PC-3 (cell line): Measurements from ENCODE around the gene POU2F1. TPM values are rescaled to one million over a fixed set of nuclear protein-coding genes. Genes with fewer than 3 reads are reported as not detected.

Source experiments
- ATAC-seq: fragments of 200-7000 bp; cut with Tn5 transposase; 2 replicates; pipeline ENCODE4 v1.9.1; 2020; ENCODE audit warnings: mild to moderate bottlenecking, moderate library complexity
- BruUV-seq: library from RNA; stranded (reverse); fragments of 400-500 nt; replicated peaks from 2 replicates; lab custom pipeline; 2021; lab: Mats Ljungman, UMichigan
- CTCF ChIA-PET: fragments of 300-600 bp; sonication (Branson Sonifier 250); formaldehyde crosslinking; loops from one replicate; lab custom pipeline; 2022; ENCODE audit warnings: antibody characterized with exemption; lab: Charles Lee
- POLR2A ChIA-PET: fragments of 300-600 bp; sonication (Branson Sonifier 250); formaldehyde crosslinking; loops from one replicate; lab custom pipeline; 2022; ENCODE audit warnings: antibody characterized with exemption; ENCODE audit not compliant: unreplicated experiment; lab: Charles Lee
- DNase-seq: peaks from one replicate; pipeline ENCODE4 v3.0.0-alpha.2; 2015
- H2AFZ ChIP-seq: fragments of 300-600 bp; sonication (generic); 2 replicates; pipeline ENCODE4 v1.6.0; 2016; ENCODE audit warnings: antibody characterized with exemption, low read length
- H3F3A ChIP-seq: fragments of 300-600 bp; sonication (generic); one replicate; pipeline ENCODE4 v1.6.0; 2017; ENCODE audit warnings: antibody characterized with exemption, low read length, control low read depth, mild to moderate bottlenecking; ENCODE audit not compliant: unreplicated experiment
- H3K27ac ChIP-seq: fragments of 300-600 bp; sonication (generic); 2 replicates; pipeline ENCODE4 v1.5.1; 2016; ENCODE audit warnings: mild to moderate bottlenecking, low read length
- H3K27me3 ChIP-seq: fragments of 300-600 bp; sonication (generic); 2 replicates; pipeline ENCODE4 v1.6.1; 2016; ENCODE audit warnings: low read length, mixed read lengths
- H3K36me3 ChIP-seq: fragments of 300-600 bp; sonication (generic); 2 replicates; pipeline ENCODE4 v1.6.1; 2016; ENCODE audit warnings: low read depth, mixed run types, low read length, mixed read lengths
- H3K4me1 ChIP-seq: fragments of 300-600 bp; sonication (generic); 2 replicates; pipeline ENCODE4 v1.5.1; 2016; ENCODE audit warnings: low read length; ENCODE audit not compliant: insufficient read depth
- H3K4me2 ChIP-seq: fragments of 300-600 bp; sonication (generic); 2 replicates; pipeline ENCODE4 v1.6.0; 2016; ENCODE audit warnings: low read length
- H3K4me3 ChIP-seq: fragments of 300-600 bp; sonication (generic); 2 replicates; pipeline ENCODE4 v1.5.1; 2016; ENCODE audit warnings: mild to moderate bottlenecking, low read length, mixed read lengths
- H3K79me2 ChIP-seq: fragments of 300-600 bp; sonication (generic); 2 replicates; pipeline ENCODE4 v1.6.1; 2017; ENCODE audit warnings: low read length, mixed read lengths
- H3K9ac ChIP-seq: fragments of 300-600 bp; sonication (generic); 2 replicates; pipeline ENCODE4 v1.6.0; 2016; ENCODE audit warnings: mild to moderate bottlenecking, low read length
- H3K9me2 ChIP-seq: fragments of 300-600 bp; sonication (generic); replicated peaks from 2 replicates; pipeline ENCODE4 v1.6.1; 2016; ENCODE audit warnings: mixed run types, low read length, mixed read lengths
- H3K9me3 ChIP-seq: fragments of 300-600 bp; sonication (generic); 2 replicates; pipeline ENCODE4 v1.6.1; 2016; ENCODE audit warnings: low read length, mixed read lengths
- H4K20me1 ChIP-seq: fragments of 300-600 bp; sonication (generic); 2 replicates; pipeline ENCODE4 v1.6.1; 2016; ENCODE audit warnings: low read length, mixed read lengths
- CTCF ChIP-seq: fragments of 300-600 bp; sonication (generic); conservative IDR thresholded peaks from 2 replicates; pipeline ENCODE4 v1.5.1; 2017; ENCODE audit warnings: antibody characterized with exemption, low read depth, mild to moderate bottlenecking, low read length
- EZH2 ChIP-seq: fragments of 300-600 bp; sonication (generic); IDR thresholded peaks from one replicate; pipeline ENCODE4 v1.6.1; 2017; ENCODE audit warnings: antibody characterized with exemption, mild to moderate bottlenecking, low read length; ENCODE audit not compliant: unreplicated experiment
- EZH2phosphoT487 ChIP-seq: fragments of 300-600 bp; sonication (generic); IDR thresholded peaks from 2 replicates; pipeline ENCODE4 v1.6.1; 2018; ENCODE audit warnings: mild to moderate bottlenecking, antibody characterized with exemption, low read length, borderline replicate concordance
- intact Hi-C: fragments of 100-400 bp; cut with micrococcal nuclease; formaldehyde crosslinking; loops from 2 replicates; pipeline ENCODE4 v1.9.0; 2023
- total RNA-seq: library from RNA; depleted of rRNA; stranded (reverse); fragments of >200 nt; gene quantifications from 2 replicates; pipeline ENCODE4 v1.2.3, GENCODE V29; 2014

POU2F1 gene
- total RNA-seq, 1 experiment from 2014 or later = 8.7 TPM

- Histone ChIP-seq H3K9ac (no peak overlapping the region), H3K79me2 (peaks cover 64% of the 10 kb centered on the region), H3K4me1 (no peaks in the 10 kb centered on the region), H3K36me3 (no peaks in the 10 kb centered on the region), H3K27me3 (no peaks in the 10 kb centered on the region), H3K4me2 (no peak overlapping the region), H3K9me3 (no peaks in the 10 kb centered on the region), H2AFZ (no peak overlapping the region), H4K20me1 (no peaks in the 10 kb centered on the region), H3F3A (no peaks in the 10 kb centered on the region), H3K9me2 (no peaks in the 10 kb centered on the region), H3K27ac (no peak overlapping the region), H3K4me3 (no peak overlapping the region)
- POLR2A ChIA-PET = no interaction called here
- DNase-seq (no peak), ATAC-seq (no peak)
- intact Hi-C loops = no loop called here
- BruUV-seq = no TSS peak
- TF ChIP-seq CTCF (no peak), EZH2 (no peak), EZH2phosphoT487 (no peak)
- CTCF ChIA-PET = no interaction called here
Observed at GRCh38 chr1:167289075-167289442, 68.4 kb downstream of the POU2F1 start.

DNA sequence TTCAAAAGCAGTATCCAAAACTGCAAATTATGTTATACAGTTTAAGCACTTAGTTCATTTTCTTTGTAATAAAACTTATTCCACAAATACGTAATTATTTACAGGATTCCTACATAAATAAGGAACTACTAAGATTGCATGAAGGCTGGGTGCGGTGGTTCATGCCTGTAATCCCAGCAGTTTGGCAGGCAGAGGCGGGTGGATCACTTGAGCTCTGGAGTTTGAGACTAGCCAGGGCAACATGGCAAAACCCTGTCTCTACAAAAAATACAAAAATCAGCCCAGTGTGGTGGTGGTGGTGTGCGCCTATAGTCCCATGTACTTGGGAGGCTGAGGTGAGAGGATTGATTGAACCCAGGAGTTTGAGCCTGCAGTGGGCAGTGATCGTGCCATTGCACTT is 69.3 kb downstream of the POU2F1 start:
- no peak overlapping the region for H3K9ac ChIP-seq
- intact Hi-C loops = no loop called here
- POLR2A ChIA-PET = no interaction called here
- H3K4me2 ChIP-seq = no peak overlapping the region
- H3K9me3 ChIP-seq = no peaks in the 10 kb centered on the region
- H3K36me3 ChIP-seq = no peaks in the 10 kb centered on the region
- no TSS peak for BruUV-seq
- no peaks in the 10 kb centered on the region for H3K4me1 ChIP-seq
- H3K9me2 ChIP-seq = no peaks in the 10 kb centered on the region
- CTCF ChIA-PET = no interaction called here
- DNase-seq = no peak
- no peak for TF ChIP-seq EZH2phosphoT487
- no peak for TF ChIP-seq EZH2
- no peak for TF ChIP-seq CTCF
- ATAC-seq = no peak
- peaks cover 55% of the 10 kb centered on the region for H3K79me2 ChIP-seq
- H3K27me3 ChIP-seq = no peaks in the 10 kb centered on the region
- H2AFZ ChIP-seq = no peak overlapping the region
- H4K20me1 ChIP-seq = no peaks in the 10 kb centered on the region
- H3F3A ChIP-seq = no peaks in the 10 kb centered on the region
- H3K4me3 ChIP-seq = no peak overlapping the region
- H3K27ac ChIP-seq = no peak overlapping the region

- H3K9me2 ChIP-seq = no peaks in the 10 kb centered on the region
- H3K9ac ChIP-seq = no peak overlapping the region
- no peak overlapping the region for H3K4me2 ChIP-seq
- no peak overlapping the region for H3K4me3 ChIP-seq
- H3F3A ChIP-seq = no peaks in the 10 kb centered on the region
- no peaks in the 10 kb centered on the region for H4K20me1 ChIP-seq
- ChIA-PET CTCF (interaction anchor here (0.6 kb wide), 1 partner anchor 248 kb away, joined by 3 read pairs; no protein-coding TSS in a partner anchor), POLR2A (no interaction called here)
- no peak for TF ChIP-seq EZH2phosphoT487
- no peak for TF ChIP-seq EZH2
- no peak for TF ChIP-seq CTCF
- intact Hi-C loops = no loop called here
- no peak overlapping the region for H3K27ac ChIP-seq
- H3K36me3 ChIP-seq = no peaks in the 10 kb centered on the region
- H2AFZ ChIP-seq = no peak overlapping the region
- ATAC-seq (no peak), DNase-seq (no peak)
- no peaks in the 10 kb centered on the region for H3K9me3 ChIP-seq
- no TSS peak for BruUV-seq
- H3K4me1 ChIP-seq = no peaks in the 10 kb centered on the region
- H3K79me2 ChIP-seq = peaks cover 52% of the 10 kb centered on the region
- H3K27me3 ChIP-seq = no peaks in the 10 kb centered on the region
Observed at GRCh38 chr1:167291539-167292185, 71.0 kb downstream of the POU2F1 start.
